ENCODE results near the gene FUT3. TPM values are rescaled to one million over a fixed set of nuclear protein-coding genes. Genes with fewer than 3 reads are reported as not detected.

The FUT3 gene
- total RNA-seq, 6 donors from 2014 or later: 4.2 to 19.5 (median 12.7) TPM

GRCh38 chr19:5805462-5806132, 45.7 kb downstream of the FUT3 start:
- ATAC-seq (ENCODE audit: low FRiP score in 2 of 2) (peak in 1 of 2 donors; percentile 25), DNase-seq (peak; percentile 76 to 90)
- H3K27me3 ChIP-seq: peaks cover 0 to 29% (median 12%) of the 10 kb centered on the region in 4 donors
- peak overlapping the region; percentile 32 to 47 (median 34) for H3K27ac ChIP-seq
- 3% methylated on average over 15 of the region's 46 CpGs; no CpG with 5 or more reads in 1 of the 2 donors for WGBS, 2 donors
- no peaks in the 10 kb centered on the region for H3K9me3 ChIP-seq
- no peak for TF ChIP-seq POLR2A (IDR thresholded peaks at IDR 0.05)
- TF ChIP-seq POLR2AphosphoS5 (IDR thresholded peaks at IDR 0.05): no peak
- TF ChIP-seq CTCF (IDR thresholded peaks at IDR 0.05): peak; percentile 50 to 87 (median 74)
- peak in 1 of 4 donors; percentile 37 for TF ChIP-seq EP300 (IDR thresholded peaks at IDR 0.05)
- H3K4me3 ChIP-seq: peak overlapping the region in 3 of 4 donors; percentile 35 to 47 (median 42)
- peaks cover 17 to 36% (median 19%) of the 10 kb centered on the region in 4 donors for H3K4me1 ChIP-seq
- H3K36me3 ChIP-seq: no peaks in the 10 kb centered on the region

- Histone ChIP-seq H3K27ac (peak within 1 kb of the TSS; percentile 32 to 47 (median 34)), H3K4me1 (peaks cover 17 to 36% (median 19%) of the 10 kb centered on the region in 4 donors), H3K4me3 (peak within 1 kb of the TSS in 3 of 4 donors; percentile 42 to 47 (median 42)), H3K9me3 (no peaks in the 10 kb centered on the region), H3K36me3 (no peaks in the 10 kb centered on the region), H3K27me3 (peaks cover 0 to 29% (median 13%) of the 10 kb centered on the region in 4 donors)
- TF ChIP-seq EP300 (IDR thresholded peaks at IDR 0.05) (no peak), CTCF (IDR thresholded peaks at IDR 0.05) (no peak), POLR2AphosphoS5 (IDR thresholded peaks at IDR 0.05) (no peak), POLR2A (IDR thresholded peaks at IDR 0.05) (no peak)
- ATAC-seq (ENCODE audit: low FRiP score in 2 of 2): peak; percentile 28 to 53
- DNase-seq: peak; percentile 36 to 88
- WGBS, 2 donors: 4 to 6% methylated on average over 18 to 28 of the region's 107 CpGs
Measured at GRCh38 chr19:5804516-5805461, 46.5 kb downstream of the FUT3 start, which contains the start of gene NRTN. Gene NRTN, plus strand, starts transcription at chr19:5805067. Its CDS starts 19,099 bp downstream, at chr19:5824166.

- Histone ChIP-seq H3K36me3 (no peaks in the 10 kb centered on the region), H3K4me3 (peak overlapping the region; percentile 10 to 47 (median 42))
Measured at GRCh38 chr19:5803752-5804515, 47.3 kb downstream of the FUT3 start.

More at GRCh38 chr19:5803752-5804515, 47.3 kb downstream of the FUT3 start:
- ATAC-seq (ENCODE audit: low FRiP score in 2 of 2) (peak; percentile 95 to 96), DNase-seq (peak; percentile 91 to 99)
- Histone ChIP-seq H3K27ac (no peak overlapping the region), H3K4me1 (peaks cover 17 to 36% (median 19%) of the 10 kb centered on the region in 4 donors), H3K9me3 (no peaks in the 10 kb centered on the region), H3K27me3 (peaks cover 0 to 29% (median 13%) of the 10 kb centered on the region in 4 donors)
- 2 to 5% methylated on average over 24 to 40 of the region's 54 CpGs for WGBS, 2 donors
- TF ChIP-seq POLR2A (IDR thresholded peaks at IDR 0.05): no peak
- TF ChIP-seq CTCF (IDR thresholded peaks at IDR 0.05): peak; percentile 85 to 98 (median 94)
